Ovary (tissue), 3 donors: ENCODE results near the gene SFTPB.

ENCODE experiments used
- EP300 ChIP-seq: sonication (generic); formaldehyde crosslinking; IDR thresholded peaks from one replicate; pipeline ENCODE4 v1.6.1; 2017; ENCODE audit warnings: antibody characterized with exemption
- POLR2A ChIP-seq: fragments of 450-650 bp; IDR thresholded peaks from one replicate; pipeline ENCODE4 v1.6.1; 2017; ENCODE audit warnings: antibody characterized with exemption, mild to moderate bottlenecking, moderate library complexity
- TF ChIP-seq, protein P1 (sequence below), 3 donors: fragments of 450-650 bp in 2 of 3; fragments of 200-600 bp in 1 of 3; IDR thresholded peaks; one replicate each; pipeline versions ENCODE4 v1.5.1 to v1.8.0; 2016 to 2022; ENCODE audit warnings: antibody characterized with exemption in 3 of 3, mild to moderate bottlenecking in 1 of 3
- donor health status: DM: no; HTN: no; CAD: no.

DNA sequence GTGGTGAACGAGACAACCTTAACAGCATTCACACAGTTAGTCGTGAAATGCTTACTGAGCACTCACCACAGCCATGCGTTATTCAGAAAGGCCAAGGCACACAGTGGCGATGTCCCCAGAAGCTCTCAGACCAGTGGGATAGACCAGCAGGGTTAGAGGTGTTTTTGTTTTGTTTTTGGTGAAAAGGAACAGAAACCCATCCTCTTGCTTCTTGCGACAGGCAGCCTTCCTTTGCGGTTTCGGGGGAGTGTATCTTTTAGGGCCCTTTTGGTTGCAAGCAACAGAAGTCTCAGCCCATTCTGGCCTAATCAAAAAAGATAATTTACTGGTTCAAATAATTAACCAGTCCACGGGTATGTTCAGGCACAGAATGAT lies 30.9 kb upstream of the SFTPB start:
- TF ChIP-seq, protein P1, sequence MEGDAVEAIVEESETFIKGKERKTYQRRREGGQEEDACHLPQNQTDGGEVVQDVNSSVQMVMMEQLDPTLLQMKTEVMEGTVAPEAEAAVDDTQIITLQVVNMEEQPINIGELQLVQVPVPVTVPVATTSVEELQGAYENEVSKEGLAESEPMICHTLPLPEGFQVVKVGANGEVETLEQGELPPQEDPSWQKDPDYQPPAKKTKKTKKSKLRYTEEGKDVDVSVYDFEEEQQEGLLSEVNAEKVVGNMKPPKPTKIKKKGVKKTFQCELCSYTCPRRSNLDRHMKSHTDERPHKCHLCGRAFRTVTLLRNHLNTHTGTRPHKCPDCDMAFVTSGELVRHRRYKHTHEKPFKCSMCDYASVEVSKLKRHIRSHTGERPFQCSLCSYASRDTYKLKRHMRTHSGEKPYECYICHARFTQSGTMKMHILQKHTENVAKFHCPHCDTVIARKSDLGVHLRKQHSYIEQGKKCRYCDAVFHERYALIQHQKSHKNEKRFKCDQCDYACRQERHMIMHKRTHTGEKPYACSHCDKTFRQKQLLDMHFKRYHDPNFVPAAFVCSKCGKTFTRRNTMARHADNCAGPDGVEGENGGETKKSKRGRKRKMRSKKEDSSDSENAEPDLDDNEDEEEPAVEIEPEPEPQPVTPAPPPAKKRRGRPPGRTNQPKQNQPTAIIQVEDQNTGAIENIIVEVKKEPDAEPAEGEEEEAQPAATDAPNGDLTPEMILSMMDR (IDR thresholded peaks at IDR 0.05): no peak
- no peak for TF ChIP-seq POLR2A
- TF ChIP-seq EP300: no peak
